ACC112 (cell line): ENCODE results near the gene MRPS7.

Experiments used
- H2AFZ ChIP-seq: fragments of 200-600 bp; sonication (generic); one replicate; pipeline ENCODE4 v1.6.0; 2017; ENCODE audit warnings: antibody characterized with exemption, low read length; ENCODE audit not compliant: unreplicated experiment
- H3K27ac ChIP-seq: fragments of 200-600 bp; sonication (generic); 2 replicates; pipeline ENCODE4 v1.5.1; 2014; ENCODE audit warnings: low read depth, mild to moderate bottlenecking, antibody characterized with exemption, low read length, moderate library complexity
- H3K27me3 ChIP-seq: fragments of 200-600 bp; sonication (generic); 2 replicates; pipeline ENCODE4 v1.6.1; 2014; ENCODE audit warnings: mild to moderate bottlenecking, antibody characterized with exemption, low read length, moderate library complexity, mixed read lengths; ENCODE audit not compliant: insufficient read depth
- H3K36me3 ChIP-seq: fragments of 200-600 bp; sonication (generic); 2 replicates; pipeline ENCODE4 v1.6.1; 2016; ENCODE audit warnings: mild to moderate bottlenecking, antibody characterized with exemption, low read length, moderate library complexity, mixed read lengths; ENCODE audit not compliant: insufficient read depth
- H3K4me1 ChIP-seq: fragments of 200-600 bp; sonication (generic); one replicate; pipeline ENCODE4 v1.6.1; 2016; ENCODE audit warnings: low read length, mixed read lengths; ENCODE audit not compliant: insufficient read depth, unreplicated experiment, control insufficient read depth
- H3K4me3 ChIP-seq: fragments of 200-600 bp; sonication (generic); 2 replicates; pipeline ENCODE4 v1.5.1; 2014; ENCODE audit warnings: mild to moderate bottlenecking, low read depth, low read length
- H3K79me2 ChIP-seq: fragments of 200-600 bp; sonication (generic); one replicate; pipeline ENCODE4 v1.6.0; 2016; ENCODE audit warnings: low read length; ENCODE audit not compliant: control insufficient read depth, unreplicated experiment, insufficient read depth

The MRPS7 gene

GRCh38 chr17:75261336-75262111 lies at the start of gene MRPS7, which contains the start of gene GGA3:
Gene MRPS7, plus strand, starts transcription at chr17:75261879. Its CDS starts 22 bp downstream, at chr17:75261901.
Gene GGA3, minus strand, starts transcription at chr17:75261606. Its CDS starts 19 bp downstream, at chr17:75261587.
- Histone ChIP-seq H3K27ac (peak within 1 kb of the TSS; percentile 94), H2AFZ (peak within 1 kb of the TSS; percentile 95), H3K79me2 (peaks cover 56% of the 10 kb centered on the region), H3K4me3 (peak within 1 kb of the TSS; percentile 94), H3K36me3 (peaks cover 9% of the 10 kb centered on the region; the same call in 1 of the 2 replicates), H3K27me3 (no peaks in the 10 kb centered on the region), H3K4me1 (peaks cover 17% of the 10 kb centered on the region)

- H3K27ac ChIP-seq, result no peak overlapping the region
- H3K4me3 ChIP-seq, result no peak overlapping the region
- H2AFZ ChIP-seq, result no peak overlapping the region
- no peaks in the 10 kb centered on the region for H3K4me1 ChIP-seq
- H3K36me3 ChIP-seq, result peaks cover 19% of the 10 kb centered on the region
- H3K27me3 ChIP-seq, result no peaks in the 10 kb centered on the region
- H3K79me2 ChIP-seq, result peaks cover 5% of the 10 kb centered on the region
These were observed 43.5 kb upstream of the MRPS7 start for GRCh38 chr17:75218131-75218530.

- no peaks in the 10 kb centered on the region for H3K4me1 ChIP-seq
- H3K27ac ChIP-seq, result no peak overlapping the region
- no peaks in the 10 kb centered on the region for H3K27me3 ChIP-seq
- H2AFZ ChIP-seq, result no peak overlapping the region
- no peak overlapping the region for H3K4me3 ChIP-seq
- peaks cover 11% of the 10 kb centered on the region; the same call in 1 of the 2 replicates for H3K36me3 ChIP-seq
- H3K79me2 ChIP-seq, result peaks cover 5% of the 10 kb centered on the region
These were observed 41.9 kb upstream of the MRPS7 start for GRCh38 chr17:75219815-75220214.

- Histone ChIP-seq H3K27ac (no peak overlapping the region), H3K36me3 (peaks cover 4% of the 10 kb centered on the region; the same call in 1 of the 2 replicates), H3K4me1 (no peaks in the 10 kb centered on the region), H3K27me3 (no peaks in the 10 kb centered on the region), H2AFZ (no peak overlapping the region), H3K4me3 (no peak overlapping the region), H3K79me2 (no peaks in the 10 kb centered on the region)
These were observed 36.7 kb upstream of the MRPS7 start for GRCh38 chr17:75225016-75225415.

DNA sequence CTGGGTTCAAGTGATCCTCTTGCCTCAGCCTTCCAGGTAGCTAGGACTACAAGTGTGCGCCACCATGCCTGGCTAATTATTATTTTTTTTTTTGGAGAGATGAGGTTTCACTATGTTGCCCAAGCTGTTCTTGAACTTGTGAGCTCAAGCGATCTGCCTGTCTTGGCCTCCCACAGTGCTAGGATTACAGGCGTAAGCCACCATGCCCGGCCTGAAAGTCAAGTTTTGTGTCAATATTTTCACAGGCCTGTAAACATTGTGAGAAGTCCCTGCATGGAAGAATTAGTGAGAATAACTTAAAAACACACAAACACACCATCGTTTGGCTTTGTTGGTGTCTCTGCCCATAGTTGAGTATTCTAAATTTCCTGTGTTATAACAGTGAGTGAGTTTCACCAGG lies 34.0 kb upstream of the MRPS7 start:
- H3K27me3 ChIP-seq, result no peaks in the 10 kb centered on the region
- no peak overlapping the region for H3K27ac ChIP-seq
- peaks cover 11% of the 10 kb centered on the region for H3K36me3 ChIP-seq
- H3K79me2 ChIP-seq, result no peaks in the 10 kb centered on the region
- no peak overlapping the region for H2AFZ ChIP-seq
- no peaks in the 10 kb centered on the region for H3K4me1 ChIP-seq
- H3K4me3 ChIP-seq, result no peak overlapping the region

DNA sequence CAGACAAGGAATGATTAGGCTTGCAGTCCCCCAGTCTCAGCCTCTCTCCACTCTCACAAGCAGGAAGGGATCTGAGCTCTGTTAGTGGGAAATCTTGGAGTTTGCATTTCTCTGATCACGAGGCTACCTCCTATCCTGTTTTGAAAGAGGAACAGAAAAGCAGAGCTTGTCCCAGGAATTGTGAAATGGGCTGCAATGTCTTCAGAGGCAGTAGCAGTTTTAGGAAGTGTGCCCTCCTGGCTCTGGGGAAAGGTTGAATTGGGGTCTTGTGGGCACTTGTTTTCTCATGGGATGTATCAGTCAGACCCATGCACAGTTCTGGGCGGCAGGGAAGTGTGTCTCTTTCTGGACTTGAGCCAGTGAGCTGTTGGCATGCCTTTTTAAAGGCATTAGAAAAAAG lies 33.4 kb upstream of the MRPS7 start:
- Histone ChIP-seq H3K4me3 (no peak overlapping the region), H3K79me2 (no peaks in the 10 kb centered on the region), H3K36me3 (peaks cover 15% of the 10 kb centered on the region), H3K27me3 (no peaks in the 10 kb centered on the region), H3K4me1 (no peaks in the 10 kb centered on the region), H3K27ac (no peak overlapping the region), H2AFZ (no peak overlapping the region)

DNA sequence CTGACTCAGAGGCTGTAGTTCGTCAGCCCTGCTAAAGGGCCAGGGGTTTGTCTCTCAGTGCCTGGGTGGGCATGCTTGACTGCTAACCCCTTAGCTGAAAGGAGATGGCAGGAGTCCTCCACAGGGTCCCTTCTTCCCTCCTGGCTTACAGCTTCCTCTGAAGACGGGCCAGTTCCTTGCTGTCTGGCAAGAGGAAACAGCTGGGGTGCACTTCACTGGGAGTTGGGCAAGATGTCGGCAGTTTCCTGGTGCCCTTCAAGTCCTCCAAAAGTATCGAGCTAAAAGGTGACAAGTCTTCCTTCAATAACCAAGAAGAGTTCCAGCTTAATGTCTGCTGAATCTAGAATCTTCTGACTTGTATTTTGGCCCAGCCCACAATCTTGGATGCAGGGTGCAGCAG lies 32.8 kb upstream of the MRPS7 start:
- Histone ChIP-seq H3K79me2 (no peaks in the 10 kb centered on the region), H3K4me3 (no peak overlapping the region), H2AFZ (no peak overlapping the region), H3K36me3 (peaks cover 15% of the 10 kb centered on the region), H3K27me3 (no peaks in the 10 kb centered on the region), H3K4me1 (no peaks in the 10 kb centered on the region), H3K27ac (no peak overlapping the region)

- Histone ChIP-seq H3K27me3 (no peaks in the 10 kb centered on the region), H3K4me1 (no peaks in the 10 kb centered on the region), H3K4me3 (no peak overlapping the region), H2AFZ (no peak overlapping the region), H3K27ac (no peak overlapping the region), H3K36me3 (peaks cover 25% of the 10 kb centered on the region), H3K79me2 (no peaks in the 10 kb centered on the region)
These were observed 30.6 kb upstream of the MRPS7 start for GRCh38 chr17:75231071-75231470.

- H3K27me3 ChIP-seq, result no peaks in the 10 kb centered on the region
- H3K36me3 ChIP-seq, result peaks cover 20% of the 10 kb centered on the region
- no peak overlapping the region for H3K27ac ChIP-seq
- H2AFZ ChIP-seq, result no peak overlapping the region
- no peaks in the 10 kb centered on the region for H3K4me1 ChIP-seq
- H3K79me2 ChIP-seq, result no peaks in the 10 kb centered on the region
- no peak overlapping the region for H3K4me3 ChIP-seq
These were observed 29.8 kb upstream of the MRPS7 start for GRCh38 chr17:75231741-75232464.

DNA sequence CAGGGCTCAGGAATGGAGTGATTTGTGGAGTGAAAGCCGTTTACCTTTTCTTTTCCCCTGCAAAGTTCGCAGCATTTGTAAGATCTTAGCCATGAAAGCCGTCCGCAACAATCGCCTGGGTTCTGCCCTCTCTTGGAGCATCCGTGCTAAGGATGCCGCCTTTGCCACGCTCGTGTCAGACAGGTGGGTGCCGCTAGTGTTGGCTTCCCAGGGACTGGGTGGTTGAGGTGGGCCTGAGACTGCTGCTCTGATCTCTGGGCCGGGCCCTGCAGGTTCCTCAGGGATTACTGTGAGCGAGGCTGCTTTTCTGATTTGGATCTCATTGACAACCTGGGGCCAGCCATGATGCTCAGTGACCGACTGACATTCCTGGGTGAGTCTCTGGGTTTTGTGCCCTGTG lies 28.9 kb upstream of the MRPS7 start:
- peaks cover 20% of the 10 kb centered on the region for H3K36me3 ChIP-seq
- H2AFZ ChIP-seq, result no peak overlapping the region
- no peak overlapping the region for H3K27ac ChIP-seq
- no peaks in the 10 kb centered on the region for H3K27me3 ChIP-seq
- H3K4me1 ChIP-seq, result no peaks in the 10 kb centered on the region
- H3K4me3 ChIP-seq, result no peak overlapping the region
- no peaks in the 10 kb centered on the region for H3K79me2 ChIP-seq
